GM19438 (cell line): ENCODE data around the gene IMPDH1.

Experiments used
- ATAC-seq: cut with Tn5 transposase; IDR thresholded peaks from one replicate; pipeline ENCODE4 v1.9.1; 2021; ENCODE audit warnings: low read depth; ENCODE audit not compliant: unreplicated experiment

The IMPDH1 gene

DNA sequence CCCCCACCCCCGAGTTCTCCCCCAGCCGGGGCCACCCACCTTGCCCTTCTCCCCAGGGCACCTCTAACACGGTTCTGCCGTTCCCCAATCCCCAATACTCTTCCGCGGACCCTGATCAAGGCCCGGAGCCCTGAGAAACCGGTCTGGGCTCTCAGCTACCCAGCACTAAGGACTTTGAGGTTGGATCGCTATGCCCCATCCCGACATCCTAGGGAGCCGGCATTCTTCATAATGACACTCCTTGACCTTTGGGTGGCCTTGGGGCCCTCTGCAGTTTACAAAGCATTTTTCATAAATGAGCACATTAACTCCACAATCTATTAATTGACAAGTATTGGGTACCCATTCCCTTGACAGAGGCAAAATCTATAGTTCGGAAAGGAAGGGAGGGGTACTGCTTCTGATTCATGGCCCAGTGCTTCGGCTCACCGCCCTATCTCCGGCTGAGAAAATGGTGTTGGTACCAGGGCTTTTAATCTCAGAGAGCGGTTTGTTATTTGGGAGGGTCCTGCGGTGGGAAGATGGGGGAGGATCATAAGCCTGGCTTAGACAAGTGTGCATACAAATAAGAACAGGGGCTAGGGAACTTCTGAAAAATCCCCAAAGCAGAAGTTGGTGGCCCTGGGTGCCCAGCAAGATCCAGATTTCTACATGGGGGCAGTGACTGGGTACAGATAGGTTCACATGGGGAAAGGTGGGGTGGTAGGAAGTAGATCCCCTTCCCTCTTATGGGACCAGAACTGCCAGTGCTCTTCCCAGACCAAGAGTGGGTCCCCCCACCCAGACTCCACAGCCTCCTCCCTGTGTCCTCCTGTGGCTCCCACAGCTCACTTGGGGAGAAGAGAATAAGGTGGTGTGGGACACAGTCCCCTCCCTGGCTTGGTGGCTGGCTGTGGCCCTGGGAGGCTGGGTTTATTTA lies 3.2 kb downstream of the IMPDH1 start:
- no peak for ATAC-seq

DNA sequence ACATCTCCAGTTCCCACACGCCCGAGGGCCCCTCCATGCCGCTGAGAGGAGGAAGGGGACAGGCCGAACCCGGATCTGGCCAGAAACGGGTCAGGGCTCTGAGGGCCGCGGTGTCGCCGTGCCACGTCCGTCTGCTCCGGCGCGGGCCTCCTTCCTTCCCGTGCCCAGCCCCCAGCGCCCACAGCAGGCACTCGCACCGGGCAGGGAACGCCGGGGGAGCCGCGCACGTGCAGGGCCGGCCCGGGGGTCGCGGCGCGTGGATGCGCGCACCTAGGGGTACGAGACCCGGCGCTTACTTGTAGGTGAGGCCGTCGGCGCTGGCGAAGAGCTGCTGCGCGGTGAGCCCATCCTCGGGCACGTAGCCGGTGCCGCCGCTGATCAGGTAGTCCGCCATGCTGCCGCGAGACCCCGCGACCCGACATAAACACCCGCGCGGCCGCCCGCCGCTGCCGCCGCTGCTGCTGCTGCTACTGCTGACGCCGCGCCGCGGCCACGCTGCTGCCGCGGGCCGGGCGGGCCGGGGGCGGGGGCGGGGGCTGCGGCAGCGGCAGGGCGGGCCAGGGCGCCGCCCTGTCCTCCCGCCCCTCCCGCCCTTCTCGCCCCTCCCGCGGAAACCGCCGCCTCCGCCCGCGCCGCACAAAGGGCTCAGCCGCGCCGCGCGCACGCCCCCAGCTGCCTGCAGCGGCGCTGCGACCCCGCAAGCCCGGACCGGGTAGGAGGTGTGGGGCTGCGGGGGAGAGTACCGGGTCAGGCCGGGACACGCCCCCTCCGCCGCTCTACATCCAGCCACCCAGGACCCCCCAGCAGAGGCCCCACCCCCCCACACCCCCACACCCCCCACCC lies 4.1 kb downstream of the IMPDH1 start:
- no peak for ATAC-seq

DNA sequence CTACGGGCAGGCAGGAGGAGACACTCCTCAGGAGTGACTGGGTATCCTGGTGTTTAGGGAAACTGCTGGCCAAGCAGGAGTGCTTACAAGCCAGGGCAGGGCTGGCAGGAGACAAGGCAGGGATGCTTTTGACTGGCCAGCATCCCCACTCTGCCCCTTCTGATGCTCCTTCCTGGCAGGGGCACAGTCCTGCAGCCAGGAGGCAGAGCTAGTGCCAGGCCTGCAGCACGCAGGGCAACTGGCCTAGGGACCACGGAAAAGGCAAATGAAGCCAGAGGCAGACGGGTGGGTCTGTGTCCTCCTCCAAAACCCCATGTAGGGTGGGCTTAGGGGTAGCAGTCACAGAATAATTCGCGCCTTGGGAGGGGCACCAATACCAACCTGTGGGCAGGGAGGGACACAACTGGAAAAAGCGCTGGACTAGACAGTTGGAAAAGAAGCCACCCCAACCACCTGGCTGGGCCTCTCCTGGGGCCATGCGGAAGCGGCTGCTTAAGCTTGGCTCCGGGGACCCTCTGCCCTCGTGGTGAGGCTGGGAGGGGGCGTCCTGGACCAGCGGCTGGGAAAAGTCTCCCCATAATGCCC lies 4.8 kb downstream of the IMPDH1 start:
- ATAC-seq, result no peak

DNA sequence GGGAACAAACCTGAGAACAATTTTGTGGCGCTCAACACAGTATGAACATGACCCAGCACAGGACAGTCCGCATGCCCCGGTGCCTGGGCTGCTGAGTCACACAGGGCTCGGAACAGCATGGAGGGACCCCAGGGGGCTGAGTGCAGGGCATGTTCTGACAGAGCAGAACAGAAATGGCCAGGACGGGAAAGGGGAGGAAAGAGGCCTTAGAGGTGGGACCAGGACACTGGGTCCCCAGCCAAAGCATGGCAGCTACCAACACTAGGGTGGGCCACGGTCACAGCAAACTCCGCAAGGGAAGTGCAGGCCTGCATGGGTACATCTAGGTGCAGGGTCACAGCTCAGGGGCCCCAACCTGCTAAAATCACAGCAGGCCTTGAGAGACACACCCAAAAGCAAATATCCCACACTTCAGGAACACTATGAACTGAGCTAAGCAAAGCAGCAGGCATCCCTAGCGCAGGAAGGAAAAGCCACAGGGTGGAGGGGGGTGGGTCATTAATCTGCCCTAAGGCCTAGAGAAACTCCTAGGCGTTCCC lies 5.6 kb downstream of the IMPDH1 start:
- no peak for ATAC-seq

DNA sequence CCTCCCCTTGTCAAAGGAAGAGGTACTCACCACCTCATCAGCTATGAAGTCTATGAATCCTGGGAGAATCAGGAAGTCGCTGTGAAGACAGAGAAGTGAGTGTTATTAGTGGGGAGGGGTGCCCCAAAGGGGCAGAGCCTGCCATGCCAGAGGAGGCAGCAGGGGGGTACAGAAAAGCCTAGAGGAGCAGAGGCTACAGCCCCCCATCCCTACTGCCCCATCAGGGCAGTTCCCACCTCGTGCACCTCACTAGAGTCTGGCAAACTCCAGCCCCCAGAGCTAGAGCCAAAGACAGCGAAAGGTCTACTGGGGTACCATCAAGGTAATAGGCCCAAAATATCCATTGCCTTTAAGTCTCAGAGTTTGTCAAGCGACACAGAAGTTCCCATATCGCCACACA lies 6.1 kb downstream of the IMPDH1 start:
- no peak for ATAC-seq

- ATAC-seq, result no peak
Observed at GRCh38 chr7:128402356-128402755, 7.4 kb downstream of the IMPDH1 start.

DNA sequence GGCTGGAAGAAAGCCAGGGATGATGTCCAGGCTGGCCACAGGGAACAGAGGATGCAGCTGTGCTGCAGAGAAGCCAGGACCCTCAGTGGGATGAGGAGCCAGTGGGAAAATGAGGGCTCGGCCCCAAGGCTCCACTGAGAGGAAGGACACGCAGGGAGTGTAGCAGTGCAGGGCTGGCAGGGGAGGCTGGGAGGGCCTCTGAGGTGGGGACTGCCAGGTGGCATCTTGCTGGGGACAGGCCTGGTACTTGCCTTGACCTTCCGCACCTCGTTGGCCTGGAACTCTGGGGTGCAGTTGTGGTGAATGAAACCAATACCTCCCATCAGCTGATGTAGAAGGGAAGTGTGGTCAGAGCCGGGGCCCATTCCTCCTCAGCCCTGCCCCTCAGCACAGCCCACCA lies 9.2 kb downstream of the IMPDH1 start:
- no peak for ATAC-seq

GRCh38 chr7:128399991-128400390 lies 9.8 kb downstream of the IMPDH1 start:
- ATAC-seq, result no peak

DNA sequence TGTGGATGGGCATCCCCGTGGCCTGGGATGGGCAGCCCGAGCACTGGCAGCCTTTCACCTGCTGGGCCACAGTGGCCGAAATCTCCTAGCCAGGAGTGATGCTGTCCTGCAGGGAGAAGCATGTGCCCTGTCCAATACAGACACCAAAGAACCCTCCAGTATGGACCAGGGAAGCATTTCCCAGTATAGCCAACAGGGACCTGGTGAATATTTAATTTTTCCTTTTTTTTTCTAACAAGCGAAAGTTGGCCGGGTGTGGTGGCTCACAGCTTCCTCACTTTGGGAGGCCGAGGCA lies 11.0 kb downstream of the IMPDH1 start:
- ATAC-seq, result no peak

- no peak for ATAC-seq
Observed at GRCh38 chr7:128398016-128398840, 11.6 kb downstream of the IMPDH1 start.

- ATAC-seq, result no peak
Observed at GRCh38 chr7:128396357-128396756, 13.4 kb downstream of the IMPDH1 start.

GRCh38 chr7:128395748-128396147 lies 14.0 kb downstream of the IMPDH1 start:
- ATAC-seq, result no peak

GRCh38 chr7:128394904-128395496 lies 14.8 kb downstream of the IMPDH1 start:
- ATAC-seq, result no peak

DNA sequence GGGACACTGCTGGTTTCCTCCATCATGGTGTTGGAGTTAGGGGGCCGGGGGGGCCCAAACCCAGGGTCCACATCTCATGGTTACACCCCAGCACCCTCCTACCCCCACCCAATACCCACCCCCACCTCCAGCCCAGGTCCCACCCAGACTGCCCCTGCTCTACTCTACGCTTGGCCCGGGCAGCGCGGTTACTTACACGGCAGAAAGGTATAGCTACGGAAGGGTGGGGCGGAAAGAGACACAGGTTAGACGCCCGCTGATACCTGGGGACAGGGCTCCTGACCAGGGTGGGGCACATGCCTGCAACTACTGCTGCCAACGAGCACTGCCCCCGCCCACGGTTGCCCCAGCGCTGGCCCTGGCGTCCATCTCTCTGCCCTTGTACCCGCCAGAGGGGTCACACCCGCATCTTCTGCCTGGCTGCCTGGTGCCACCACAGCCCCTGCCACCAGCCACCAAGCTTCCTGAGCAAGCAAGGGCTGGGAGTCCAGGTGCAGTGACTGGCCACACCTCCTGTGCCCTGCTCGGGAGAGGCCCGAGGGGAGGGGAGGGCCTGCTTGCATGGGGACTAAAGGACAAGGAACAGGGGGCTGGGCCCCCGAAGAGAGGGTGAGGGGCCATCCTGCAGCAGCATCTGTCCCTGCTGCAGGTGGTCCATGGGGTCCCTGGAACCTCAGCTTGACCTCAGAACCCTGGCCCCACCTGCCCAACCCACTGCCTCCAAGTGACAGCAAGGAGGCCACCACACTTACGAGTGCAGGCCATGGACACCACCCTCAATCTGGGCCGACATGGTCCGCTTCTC lies 16.1 kb downstream of the IMPDH1 start:
- ATAC-seq, result no peak

- no peak for ATAC-seq
Observed at GRCh38 chr7:128392446-128393327, 17.1 kb downstream of the IMPDH1 start.

DNA sequence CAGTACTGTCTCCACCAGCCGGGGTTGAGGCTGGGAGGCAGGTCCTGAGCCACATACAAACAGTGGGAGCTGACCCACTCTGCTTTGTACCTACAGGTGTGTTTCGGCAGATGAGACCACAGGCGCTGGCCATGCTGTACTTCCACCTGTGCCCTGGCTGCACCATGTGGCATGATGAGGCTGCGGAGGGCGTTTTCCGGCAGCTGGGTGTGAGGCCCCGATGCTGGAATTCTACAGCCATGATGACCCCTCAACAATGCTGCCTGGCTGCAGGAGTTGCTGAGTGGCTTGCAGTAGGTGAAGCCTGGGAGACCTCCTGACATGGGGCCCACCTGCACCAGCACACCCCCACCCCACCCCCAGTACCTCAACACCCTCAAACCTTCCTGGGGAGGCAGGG lies 18.0 kb downstream of the IMPDH1 start:
- no peak for ATAC-seq

DNA sequence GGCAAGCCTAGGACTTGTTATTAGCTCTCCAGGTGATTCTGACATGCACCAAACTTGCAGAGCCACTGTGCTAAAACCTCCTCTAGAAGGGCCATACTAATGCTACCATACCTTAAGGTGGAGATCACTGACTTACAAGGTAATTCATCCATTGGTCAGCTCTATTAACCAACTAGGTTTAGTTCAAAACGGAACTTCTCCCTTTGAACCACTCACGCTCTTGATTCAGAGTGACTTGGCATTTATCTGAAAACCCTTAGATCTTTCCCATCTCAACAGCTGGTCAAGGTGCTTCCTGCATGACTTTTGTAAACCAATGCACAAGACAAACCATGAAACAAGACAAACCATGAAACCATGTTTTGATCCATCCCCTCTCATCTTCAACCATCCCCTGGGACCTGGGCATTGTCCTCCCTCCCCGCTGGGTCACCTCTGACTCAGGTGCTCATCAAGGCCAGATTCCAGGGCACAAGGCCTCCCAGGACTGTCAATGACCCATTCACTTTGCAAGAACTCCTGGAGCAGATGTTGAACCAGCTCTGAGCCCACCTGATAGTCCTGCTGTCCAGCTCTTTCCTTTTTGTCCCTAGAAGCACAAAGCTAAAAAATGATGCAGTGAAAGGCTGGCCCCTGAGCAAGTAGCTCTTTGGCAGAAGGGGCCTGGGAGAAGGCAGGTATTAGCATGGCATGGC lies 18.8 kb downstream of the IMPDH1 start:
- no peak for ATAC-seq
